H1 (cell line): ENCODE results near the gene GMPR.

ENCODE experiments used
- CHD2 ChIP-seq: IDR thresholded peaks from 2 replicates; pipeline ENCODE4 v1.6.1; 2012; ENCODE audit warnings: low read length, improper control_type of control experiment
- RFX5 ChIP-seq: IDR thresholded peaks from 2 replicates; pipeline ENCODE4 v1.6.1; 2011; ENCODE audit warnings: low read depth, low read length, improper control_type of control experiment, borderline replicate concordance
- TF ChIP-seq, protein P1 (sequence below), 3 experiments: IDR thresholded peaks; 1 replicate in 2 of 3; 2 replicates in 1 of 3; pipeline versions ENCODE4 v1.5.1 to v1.6.1; 2011; ENCODE audit warnings: low read length in 3 of 3, mild to moderate bottlenecking in 3 of 3, inconsistent platforms in 2 of 3, low read depth in 1 of 3, moderate library complexity in 1 of 3; ENCODE audit not compliant: insufficient read depth in 1 of 3; ENCODE audit errors: control extremely low read depth in 1 of 3

DNA sequence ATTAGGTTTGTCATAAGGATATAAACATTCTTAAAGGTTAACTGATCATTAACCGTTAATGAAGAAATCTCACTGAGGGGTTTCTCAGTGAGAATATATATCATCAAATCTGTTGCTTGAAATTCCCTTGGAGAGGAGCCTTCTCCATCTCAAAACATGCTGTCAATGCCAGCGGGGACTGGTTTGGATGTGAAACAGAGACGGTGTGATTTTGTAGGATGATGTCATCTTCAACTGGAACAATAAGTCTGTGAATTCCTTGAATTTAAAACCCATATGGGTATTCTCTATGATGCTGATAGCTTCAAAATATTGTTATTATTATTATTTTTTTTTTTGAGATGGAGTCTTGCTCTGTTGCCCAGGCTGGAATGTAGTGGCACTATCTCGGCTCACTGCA, 75.9 kb downstream of the GMPR start:
- TF ChIP-seq, protein P1, sequence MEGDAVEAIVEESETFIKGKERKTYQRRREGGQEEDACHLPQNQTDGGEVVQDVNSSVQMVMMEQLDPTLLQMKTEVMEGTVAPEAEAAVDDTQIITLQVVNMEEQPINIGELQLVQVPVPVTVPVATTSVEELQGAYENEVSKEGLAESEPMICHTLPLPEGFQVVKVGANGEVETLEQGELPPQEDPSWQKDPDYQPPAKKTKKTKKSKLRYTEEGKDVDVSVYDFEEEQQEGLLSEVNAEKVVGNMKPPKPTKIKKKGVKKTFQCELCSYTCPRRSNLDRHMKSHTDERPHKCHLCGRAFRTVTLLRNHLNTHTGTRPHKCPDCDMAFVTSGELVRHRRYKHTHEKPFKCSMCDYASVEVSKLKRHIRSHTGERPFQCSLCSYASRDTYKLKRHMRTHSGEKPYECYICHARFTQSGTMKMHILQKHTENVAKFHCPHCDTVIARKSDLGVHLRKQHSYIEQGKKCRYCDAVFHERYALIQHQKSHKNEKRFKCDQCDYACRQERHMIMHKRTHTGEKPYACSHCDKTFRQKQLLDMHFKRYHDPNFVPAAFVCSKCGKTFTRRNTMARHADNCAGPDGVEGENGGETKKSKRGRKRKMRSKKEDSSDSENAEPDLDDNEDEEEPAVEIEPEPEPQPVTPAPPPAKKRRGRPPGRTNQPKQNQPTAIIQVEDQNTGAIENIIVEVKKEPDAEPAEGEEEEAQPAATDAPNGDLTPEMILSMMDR (IDR thresholded peaks at IDR 0.05; ENCODE audit: control extremely low read depth in 1 of 3, insufficient read depth in 1 of 3, low read depth in 1 of 3, low read length in 3 of 3), result no peak
- TF ChIP-seq CHD2 (no peak), RFX5 (no peak)
